Karpas-422 (cell line): ENCODE results near the gene NFATC2IP. TPM values are rescaled to one million over a fixed set of nuclear protein-coding genes. Genes with fewer than 3 reads are reported as not detected.

Experiments
- DNase-seq: peaks from one replicate; pipeline ENCODE4 v3.0.0-alpha.2; 2015
- H2AFZ ChIP-seq: fragments of 200-600 bp; sonication (generic); 2 replicates; pipeline ENCODE4 v1.6.1; 2014; ENCODE audit warnings: antibody characterized with exemption, low read length, mixed read lengths
- H3K27ac ChIP-seq: fragments of 200-600 bp; sonication (generic); 2 replicates; pipeline ENCODE4 v1.5.1; 2014; ENCODE audit warnings: mild to moderate bottlenecking, low read length, moderate library complexity
- H3K27me3 ChIP-seq: fragments of 200-600 bp; sonication (generic); 2 replicates; pipeline ENCODE4 v1.6.1; 2014; ENCODE audit warnings: low read length, mixed read lengths
- H3K36me3 ChIP-seq: fragments of 200-600 bp; sonication (generic); 2 replicates; pipeline ENCODE4 v1.6.1; 2014; ENCODE audit warnings: low read length, mixed read lengths; ENCODE audit not compliant: insufficient read depth
- H3K4me1 ChIP-seq: fragments of 200-600 bp; sonication (generic); 2 replicates; pipeline ENCODE4 v1.6.1; 2014; ENCODE audit warnings: mild to moderate bottlenecking, low read length, mixed read lengths
- H3K4me2 ChIP-seq: fragments of 200-600 bp; sonication (generic); 2 replicates; pipeline ENCODE4 v1.6.1; 2014; ENCODE audit warnings: low read length, low read depth, mild to moderate bottlenecking; ENCODE audit not compliant: poor library complexity, severe bottlenecking
- H3K4me3 ChIP-seq: fragments of 200-600 bp; sonication (generic); 2 replicates; pipeline ENCODE4 v1.5.1; 2014; ENCODE audit warnings: mild to moderate bottlenecking, antibody characterized with exemption, low read length, mixed read lengths
- H3K79me2 ChIP-seq: fragments of 200-600 bp; sonication (generic); 2 replicates; pipeline ENCODE4 v1.6.1; 2014; ENCODE audit warnings: mild to moderate bottlenecking, low read length, mixed read lengths
- H3K9ac ChIP-seq: fragments of 200-600 bp; sonication (generic); 2 replicates; pipeline ENCODE4 v1.6.0; 2014; ENCODE audit warnings: low read length
- H3K9me2 ChIP-seq: fragments of 200-600 bp; sonication (generic), shearing (Covaris generic); replicated peaks from 2 replicates; pipeline ENCODE4 v1.6.0; 2014; ENCODE audit warnings: mild to moderate bottlenecking, low read length, moderate library complexity; ENCODE audit not compliant: insufficient read depth
- H3K9me3 ChIP-seq: fragments of 300-700, 200-600 bp; sonication (generic); 2 replicates; pipeline ENCODE4 v1.6.1; 2014; ENCODE audit warnings: low read length, mixed read lengths
- H4K20me1 ChIP-seq: fragments of 200-600 bp; sonication (generic); 2 replicates; pipeline ENCODE4 v1.6.1; 2014; ENCODE audit warnings: mild to moderate bottlenecking, antibody characterized with exemption, low read length, low read depth; ENCODE audit not compliant: insufficient read depth
- total RNA-seq: library from RNA; depleted of rRNA; stranded (reverse); fragments of >200 nt; shearing (Covaris generic); gene quantifications from 2 replicates; pipeline ENCODE4 v1.2.3, GENCODE V29; 2014; ENCODE audit warnings: low replicate concordance

Gene NFATC2IP
- total RNA-seq, 1 experiment from 2014 or later = 64.0 TPM

GRCh38 chr16:28980929-28981328 lies 30.2 kb downstream of the NFATC2IP start:
- no peaks in the 10 kb centered on the region for H3K79me2 ChIP-seq
- H3K9ac ChIP-seq = no peak overlapping the region
- no peaks in the 10 kb centered on the region for H3K27me3 ChIP-seq
- H3K9me2 ChIP-seq = no peaks in the 10 kb centered on the region
- peaks cover 9% of the 10 kb centered on the region for H3K4me1 ChIP-seq
- H3K4me3 ChIP-seq = no peak overlapping the region
- H3K4me2 ChIP-seq = no peak overlapping the region
- peaks cover 11% of the 10 kb centered on the region; the same call in 1 of the 2 replicates for H3K36me3 ChIP-seq
- peaks cover 5% of the 10 kb centered on the region for H3K9me3 ChIP-seq
- DNase-seq = no peak
- no peak overlapping the region for H2AFZ ChIP-seq
- no peak overlapping the region for H3K27ac ChIP-seq
- no peaks in the 10 kb centered on the region for H4K20me1 ChIP-seq

- no peaks in the 10 kb centered on the region for H3K79me2 ChIP-seq
- DNase-seq = peak; percentile 85
- peaks cover 5% of the 10 kb centered on the region for H3K9me3 ChIP-seq
- no peak overlapping the region for H3K27ac ChIP-seq
- no peaks in the 10 kb centered on the region for H4K20me1 ChIP-seq
- no peaks in the 10 kb centered on the region for H3K9me2 ChIP-seq
- peaks cover 11% of the 10 kb centered on the region; the same call in 1 of the 2 replicates for H3K36me3 ChIP-seq
- H2AFZ ChIP-seq = no peak overlapping the region
- H3K9ac ChIP-seq = no peak overlapping the region
- peaks cover 9% of the 10 kb centered on the region for H3K4me1 ChIP-seq
- no peaks in the 10 kb centered on the region for H3K27me3 ChIP-seq
- no peak overlapping the region for H3K4me2 ChIP-seq
- no peak overlapping the region for H3K4me3 ChIP-seq
These were observed 30.8 kb downstream of the NFATC2IP start for GRCh38 chr16:28981517-28981916.

- H3K4me2 ChIP-seq = no peak overlapping the region
- H3K4me3 ChIP-seq = no peak overlapping the region
- peaks cover 11% of the 10 kb centered on the region; the same call in 1 of the 2 replicates for H3K36me3 ChIP-seq
- H3K9me2 ChIP-seq = no peaks in the 10 kb centered on the region
- DNase-seq = no peak
- peaks cover 9% of the 10 kb centered on the region for H3K4me1 ChIP-seq
- no peak overlapping the region for H2AFZ ChIP-seq
- no peaks in the 10 kb centered on the region for H3K27me3 ChIP-seq
- H3K27ac ChIP-seq = no peak overlapping the region
- H4K20me1 ChIP-seq = no peaks in the 10 kb centered on the region
- no peaks in the 10 kb centered on the region for H3K79me2 ChIP-seq
- no peak overlapping the region for H3K9ac ChIP-seq
- H3K9me3 ChIP-seq = peaks cover 5% of the 10 kb centered on the region
These were observed 31.7 kb downstream of the NFATC2IP start for GRCh38 chr16:28982418-28982817.

GRCh38 chr16:28982949-28983348 lies 32.2 kb downstream of the NFATC2IP start:
- no peaks in the 10 kb centered on the region for H3K79me2 ChIP-seq
- no peak overlapping the region for H3K9ac ChIP-seq
- no peaks in the 10 kb centered on the region for H4K20me1 ChIP-seq
- H3K4me3 ChIP-seq = no peak overlapping the region
- no peaks in the 10 kb centered on the region for H3K27me3 ChIP-seq
- no peak overlapping the region for H3K27ac ChIP-seq
- peaks cover 11% of the 10 kb centered on the region; the same call in 1 of the 2 replicates for H3K36me3 ChIP-seq
- peaks cover 5% of the 10 kb centered on the region for H3K9me3 ChIP-seq
- H3K4me1 ChIP-seq = peaks cover 9% of the 10 kb centered on the region
- H3K4me2 ChIP-seq = no peak overlapping the region
- no peaks in the 10 kb centered on the region for H3K9me2 ChIP-seq
- H2AFZ ChIP-seq = no peak overlapping the region
- no peak for DNase-seq

- Histone ChIP-seq H3K9me2 (no peaks in the 10 kb centered on the region), H2AFZ (no peak overlapping the region), H3K79me2 (no peaks in the 10 kb centered on the region), H3K9me3 (peaks cover 5% of the 10 kb centered on the region), H3K27me3 (no peaks in the 10 kb centered on the region), H3K4me1 (peaks cover 9% of the 10 kb centered on the region), H3K4me2 (no peak overlapping the region), H4K20me1 (no peaks in the 10 kb centered on the region), H3K27ac (no peak overlapping the region), H3K4me3 (no peak overlapping the region), H3K36me3 (peaks cover 11% of the 10 kb centered on the region; the same call in 1 of the 2 replicates), H3K9ac (no peak overlapping the region)
- no peak for DNase-seq
These were observed 32.9 kb downstream of the NFATC2IP start for GRCh38 chr16:28983644-28984043.

GRCh38 chr16:28984091-28984490 lies 33.4 kb downstream of the NFATC2IP start:
- Histone ChIP-seq H3K4me3 (no peak overlapping the region), H3K4me2 (no peak overlapping the region), H4K20me1 (no peaks in the 10 kb centered on the region), H3K36me3 (peaks cover 11% of the 10 kb centered on the region; the same call in 1 of the 2 replicates), H2AFZ (no peak overlapping the region), H3K4me1 (peaks cover 9% of the 10 kb centered on the region), H3K27me3 (no peaks in the 10 kb centered on the region), H3K9me3 (peaks cover 5% of the 10 kb centered on the region), H3K79me2 (no peaks in the 10 kb centered on the region), H3K9me2 (no peaks in the 10 kb centered on the region), H3K27ac (no peak overlapping the region), H3K9ac (no peak overlapping the region)
- DNase-seq = no peak

GRCh38 chr16:28984619-28985135 lies 33.9 kb downstream of the NFATC2IP start, which contains the start of gene LAT:
Gene LAT, plus strand, starts transcription at chr16:28985052. Its CDS starts 366 bp downstream, at chr16:28985418.
- Histone ChIP-seq H2AFZ (peak within 1 kb of the TSS; percentile 73; the same call in 1 of the 2 replicates), H3K4me1 (peaks cover 9% of the 10 kb centered on the region), H3K4me2 (peak within 1 kb of the TSS; percentile 58), H3K9me3 (peaks cover 5% of the 10 kb centered on the region), H3K9ac (peak within 1 kb of the TSS; percentile 70), H3K27ac (no peak within 1 kb of the TSS), H3K4me3 (peak within 1 kb of the TSS; percentile 63; the same call in 1 of the 2 replicates), H4K20me1 (no peaks in the 10 kb centered on the region), H3K79me2 (no peaks in the 10 kb centered on the region), H3K9me2 (no peaks in the 10 kb centered on the region), H3K36me3 (peaks cover 11% of the 10 kb centered on the region; the same call in 1 of the 2 replicates), H3K27me3 (no peaks in the 10 kb centered on the region)
- peak; percentile 56 for DNase-seq

GRCh38 chr16:28985211-28986041 lies 34.7 kb downstream of the NFATC2IP start:
- H3K79me2 ChIP-seq = no peaks in the 10 kb centered on the region
- H3K4me1 ChIP-seq = peaks cover 9% of the 10 kb centered on the region
- H3K9me3 ChIP-seq = peaks cover 5% of the 10 kb centered on the region
- no peak overlapping the region for H3K27ac ChIP-seq
- no peaks in the 10 kb centered on the region for H4K20me1 ChIP-seq
- no peaks in the 10 kb centered on the region for H3K27me3 ChIP-seq
- peak overlapping the region; percentile 70 for H3K9ac ChIP-seq
- H3K4me2 ChIP-seq = peak overlapping the region; percentile 58
- DNase-seq = no peak
- peaks cover 11% of the 10 kb centered on the region; the same call in 1 of the 2 replicates for H3K36me3 ChIP-seq
- H2AFZ ChIP-seq = peak overlapping the region; percentile 73; the same call in 1 of the 2 replicates
- H3K9me2 ChIP-seq = no peaks in the 10 kb centered on the region
- peak overlapping the region; percentile 63; the same call in 1 of the 2 replicates for H3K4me3 ChIP-seq
